ENCODE measurements around the gene AFAP1. TPM values are rescaled to one million over a fixed set of nuclear protein-coding genes. Genes with fewer than 3 reads are reported as not detected.

Gene AFAP1
- total RNA-seq, 1 donor from 2014 or later, result 31.9 TPM

DNA sequence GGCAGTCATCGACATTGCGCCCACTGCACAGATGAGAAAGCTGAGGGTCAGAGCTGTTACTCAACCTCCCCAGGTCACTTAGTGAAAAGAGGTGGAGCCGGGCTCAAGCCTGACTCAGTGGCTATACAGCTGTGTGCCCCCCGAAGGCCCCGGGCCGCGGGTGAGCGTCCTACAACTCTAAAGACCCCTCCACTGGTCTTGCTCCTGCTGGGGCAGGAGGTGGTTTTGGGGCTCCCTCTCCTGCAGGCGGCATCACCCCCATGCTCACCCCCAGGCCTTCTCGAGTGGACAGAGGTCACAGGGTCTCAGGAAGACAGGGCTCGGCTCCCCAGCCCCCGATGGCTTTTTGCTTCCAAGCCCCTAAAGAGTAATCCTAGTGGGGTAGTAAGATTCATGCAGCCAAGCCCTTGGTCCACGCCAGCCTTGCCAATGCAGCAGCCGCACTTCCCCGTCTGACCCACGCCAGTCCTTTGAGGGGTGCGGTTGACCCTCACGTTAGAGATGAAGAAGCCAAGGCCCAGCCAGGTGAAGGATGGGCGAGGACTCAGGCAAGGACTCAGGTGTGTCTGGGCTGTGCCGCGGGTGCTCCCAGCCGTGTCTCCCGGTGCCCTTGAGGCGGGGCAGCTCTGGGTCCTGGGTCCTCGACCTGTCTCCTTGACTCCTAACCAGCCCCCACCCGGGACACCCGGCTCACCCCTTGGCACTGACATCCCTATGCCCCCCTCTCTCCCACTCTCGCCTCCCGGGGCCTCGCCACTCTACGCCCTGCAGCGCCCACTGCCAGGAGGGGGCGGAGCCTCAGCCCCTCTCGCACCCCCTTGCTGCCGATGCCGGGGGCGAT, 200.4 kb downstream of the AFAP1 start:
- DNase-seq (ENCODE audit: low spot score, unreplicated experiment), result no peak
- TF ChIP-seq, protein P1, sequence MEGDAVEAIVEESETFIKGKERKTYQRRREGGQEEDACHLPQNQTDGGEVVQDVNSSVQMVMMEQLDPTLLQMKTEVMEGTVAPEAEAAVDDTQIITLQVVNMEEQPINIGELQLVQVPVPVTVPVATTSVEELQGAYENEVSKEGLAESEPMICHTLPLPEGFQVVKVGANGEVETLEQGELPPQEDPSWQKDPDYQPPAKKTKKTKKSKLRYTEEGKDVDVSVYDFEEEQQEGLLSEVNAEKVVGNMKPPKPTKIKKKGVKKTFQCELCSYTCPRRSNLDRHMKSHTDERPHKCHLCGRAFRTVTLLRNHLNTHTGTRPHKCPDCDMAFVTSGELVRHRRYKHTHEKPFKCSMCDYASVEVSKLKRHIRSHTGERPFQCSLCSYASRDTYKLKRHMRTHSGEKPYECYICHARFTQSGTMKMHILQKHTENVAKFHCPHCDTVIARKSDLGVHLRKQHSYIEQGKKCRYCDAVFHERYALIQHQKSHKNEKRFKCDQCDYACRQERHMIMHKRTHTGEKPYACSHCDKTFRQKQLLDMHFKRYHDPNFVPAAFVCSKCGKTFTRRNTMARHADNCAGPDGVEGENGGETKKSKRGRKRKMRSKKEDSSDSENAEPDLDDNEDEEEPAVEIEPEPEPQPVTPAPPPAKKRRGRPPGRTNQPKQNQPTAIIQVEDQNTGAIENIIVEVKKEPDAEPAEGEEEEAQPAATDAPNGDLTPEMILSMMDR (IDR thresholded peaks at IDR 0.05; ENCODE audit: unreplicated experiment), result no peak
- H3K36me3 Mint-ChIP-seq (ENCODE audit: insufficient read depth), result no peaks in the 10 kb centered on the region
- H3K4me1 Mint-ChIP-seq (ENCODE audit: low read depth), result peaks cover 1% of the 10 kb centered on the region
- H3K9me3 Mint-ChIP-seq (ENCODE audit: low read depth), result no peaks in the 10 kb centered on the region
- H3K27me3 Mint-ChIP-seq, result no peaks in the 10 kb centered on the region
- no peak overlapping the region for H3K27ac Mint-ChIP-seq
- no peak overlapping the region for H3K4me3 Mint-ChIP-seq (ENCODE audit: low read depth)

DNA sequence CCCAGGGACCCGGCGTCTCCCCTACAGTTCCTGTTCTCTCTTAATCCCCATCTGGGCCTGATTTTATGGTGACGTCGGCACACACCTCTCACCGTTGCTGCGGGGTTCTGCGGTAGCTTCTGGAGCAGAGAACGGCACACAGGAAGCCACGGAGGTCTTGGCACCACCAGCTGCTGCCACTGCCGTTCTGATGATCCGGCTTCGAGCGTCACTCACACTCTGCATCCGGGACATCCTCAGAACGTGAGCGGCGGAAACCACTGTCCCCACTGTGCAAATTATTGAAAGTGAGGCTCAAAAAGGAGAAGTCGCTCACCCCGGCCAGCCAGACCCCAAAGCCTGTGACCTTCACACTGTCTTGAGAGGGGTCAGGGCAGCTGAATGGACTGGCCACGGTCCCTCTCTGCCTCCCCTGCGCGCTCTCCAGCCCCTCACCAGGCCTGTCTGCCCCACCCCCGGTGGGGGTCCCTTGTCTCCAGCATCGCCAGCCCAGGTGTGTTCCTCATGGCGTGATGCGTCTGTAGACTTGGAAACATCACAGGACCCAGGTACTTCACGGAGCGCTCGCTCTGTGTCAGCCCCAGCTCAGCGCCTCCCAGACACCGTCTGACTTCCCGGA, 201.1 kb downstream of the AFAP1 start:
- H3K27ac Mint-ChIP-seq, result no peak overlapping the region
- no peaks in the 10 kb centered on the region for H3K4me1 Mint-ChIP-seq (ENCODE audit: low read depth)
- no peaks in the 10 kb centered on the region for H3K27me3 Mint-ChIP-seq
- H3K36me3 Mint-ChIP-seq (ENCODE audit: insufficient read depth), result no peaks in the 10 kb centered on the region
- no peak overlapping the region for H3K4me3 Mint-ChIP-seq (ENCODE audit: low read depth)
- DNase-seq (ENCODE audit: low spot score, unreplicated experiment), result no peak
- TF ChIP-seq, protein P1 (IDR thresholded peaks at IDR 0.05; ENCODE audit: unreplicated experiment), result no peak
- no peaks in the 10 kb centered on the region for H3K9me3 Mint-ChIP-seq (ENCODE audit: low read depth)

GRCh38 chr4:7737752-7738457, 201.8 kb downstream of the AFAP1 start:
- Mint-ChIP-seq H3K36me3 (ENCODE audit: insufficient read depth) (no peaks in the 10 kb centered on the region), H3K9me3 (ENCODE audit: low read depth) (no peaks in the 10 kb centered on the region), H3K4me1 (ENCODE audit: low read depth) (no peaks in the 10 kb centered on the region), H3K27me3 (no peaks in the 10 kb centered on the region), H3K4me3 (ENCODE audit: low read depth) (no peak overlapping the region), H3K27ac (no peak overlapping the region)
- TF ChIP-seq, protein P1 (IDR thresholded peaks at IDR 0.05; ENCODE audit: unreplicated experiment), result no peak
- no peak for DNase-seq (ENCODE audit: low spot score, unreplicated experiment)

DNA sequence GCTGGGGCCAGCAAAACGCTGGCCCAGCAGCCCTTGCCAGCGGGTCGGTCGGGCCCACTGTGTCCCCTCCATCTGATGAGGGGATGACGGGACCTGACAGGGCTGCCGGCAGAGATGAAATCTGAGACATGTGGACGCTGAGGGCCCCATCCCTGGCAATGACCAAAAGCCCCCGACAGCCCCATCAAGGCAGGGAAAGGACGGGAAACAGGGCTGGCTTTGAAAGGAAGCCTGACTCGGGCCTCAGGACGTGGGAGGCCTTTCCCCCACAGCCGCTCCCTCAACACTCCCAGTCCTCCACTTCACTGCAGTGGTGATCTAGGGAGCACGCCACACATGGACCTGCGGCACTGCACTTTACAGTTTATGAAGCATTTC, 202.4 kb downstream of the AFAP1 start:
- H3K27me3 Mint-ChIP-seq, result peaks cover 2% of the 10 kb centered on the region
- H3K4me1 Mint-ChIP-seq (ENCODE audit: low read depth), result no peaks in the 10 kb centered on the region
- no peaks in the 10 kb centered on the region for H3K36me3 Mint-ChIP-seq (ENCODE audit: insufficient read depth)
- TF ChIP-seq, protein P1 (IDR thresholded peaks at IDR 0.05; ENCODE audit: unreplicated experiment), result no peak
- DNase-seq (ENCODE audit: low spot score, unreplicated experiment), result no peak
- H3K27ac Mint-ChIP-seq, result no peak overlapping the region
- H3K4me3 Mint-ChIP-seq (ENCODE audit: low read depth), result no peak overlapping the region
- no peaks in the 10 kb centered on the region for H3K9me3 Mint-ChIP-seq (ENCODE audit: low read depth)
